ENCODE results near the gene PROSER1.

The PROSER1 gene

GRCh38 chr13:39054112-39054511 is 16.2 kb upstream of the PROSER1 start:
- H3K27ac ChIP-seq = no peak overlapping the region
- no peak for TF ChIP-seq CTCF (IDR thresholded peaks at IDR 0.05)
- TF ChIP-seq ZFX (IDR thresholded peaks at IDR 0.05; ENCODE audit: borderline replicate concordance) = no peak

GRCh38 chr13:39052944-39053343 is 15.1 kb upstream of the PROSER1 start:
- TF ChIP-seq ZFX (IDR thresholded peaks at IDR 0.05; ENCODE audit: borderline replicate concordance) (no peak), CTCF (IDR thresholded peaks at IDR 0.05) (no peak)
- H3K27ac ChIP-seq = no peak overlapping the region

GRCh38 chr13:39051157-39051556 is 13.3 kb upstream of the PROSER1 start:
- H3K27ac ChIP-seq = no peak overlapping the region
- TF ChIP-seq ZFX (IDR thresholded peaks at IDR 0.05; ENCODE audit: borderline replicate concordance) (no peak), CTCF (IDR thresholded peaks at IDR 0.05) (peak; percentile 63)

- no peak overlapping the region for H3K27ac ChIP-seq
- TF ChIP-seq CTCF (IDR thresholded peaks at IDR 0.05) (no peak), ZFX (IDR thresholded peaks at IDR 0.05; ENCODE audit: borderline replicate concordance) (no peak)
Observed at GRCh38 chr13:39049274-39049673, 11.4 kb upstream of the PROSER1 start.

- H3K27ac ChIP-seq = no peak overlapping the region
- TF ChIP-seq CTCF (IDR thresholded peaks at IDR 0.05) (no peak), ZFX (IDR thresholded peaks at IDR 0.05; ENCODE audit: borderline replicate concordance) (no peak)
Observed at GRCh38 chr13:39048806-39049205, 10.9 kb upstream of the PROSER1 start.

GRCh38 chr13:39047560-39047959 is 9.7 kb upstream of the PROSER1 start:
- no peak for TF ChIP-seq ZFX (IDR thresholded peaks at IDR 0.05; ENCODE audit: borderline replicate concordance)
- TF ChIP-seq CTCF (IDR thresholded peaks at IDR 0.05) = no peak
- no peak overlapping the region for H3K27ac ChIP-seq

GRCh38 chr13:39044536-39044935 is 6.6 kb upstream of the PROSER1 start:
- TF ChIP-seq ZFX (IDR thresholded peaks at IDR 0.05; ENCODE audit: borderline replicate concordance) (no peak), CTCF (IDR thresholded peaks at IDR 0.05) (no peak)
- no peak overlapping the region for H3K27ac ChIP-seq
